Measurements from ENCODE around the gene TIPARP. TPM values are rescaled to one million over a fixed set of nuclear protein-coding genes. Genes with fewer than 3 reads are reported as not detected.

The TIPARP gene
- total and polyA plus RNA-seq, 2 of the 13 experiments (the other 11 are each of a cell fraction or from before 2014, with no cell fraction given), result 7.3 to 19.7 TPM

GRCh38 chr3:156743859-156744258 lies 69.5 kb downstream of the TIPARP start:
- Histone ChIP-seq H2AFZ (ENCODE audit: low read length) (no peak overlapping the region), H3K36me3 (replicated peaks in 1 of 2; ENCODE audit: control insufficient read depth in 1 of 2, insufficient read depth in 2 of 2, low read length in 2 of 2) (no peaks in the 10 kb centered on the region), H3K9ac (ENCODE audit: insufficient read depth, low read depth, low read length) (no peak overlapping the region), H3K9me3 (ENCODE audit: low read length) (peaks cover 12% of the 10 kb centered on the region; the same call in 1 of the 2 replicates), H3K4me1 (ENCODE audit: insufficient read depth, low read length) (peaks cover 19% of the 10 kb centered on the region), H3K4me2 (ENCODE audit: low read depth, low read length) (no peak overlapping the region), H3K4me3 (replicated peaks in 1 of 3; ENCODE audit: insufficient read depth in 1 of 3, low read depth in 2 of 3, low read length in 3 of 3) (no peak overlapping the region), H3K27me3 (ENCODE audit: control insufficient read depth in 1 of 2, insufficient read depth in 2 of 2, low read length in 2 of 2) (no peaks in the 10 kb centered on the region), H4K20me1 (ENCODE audit: insufficient read depth, low read length) (no peaks in the 10 kb centered on the region), H3K79me2 (ENCODE audit: insufficient read depth, low read length) (no peaks in the 10 kb centered on the region), H3K27ac (ENCODE audit: extremely low read length, insufficient read depth, low read length) (no peak overlapping the region)
- no peak for FAIRE-seq
- CTCF ChIA-PET (ENCODE audit: low intra/inter-chr PET ratio, low total read pairs), result no interaction called here
- no TSS peak for BruUV-seq (replicated peaks)
- POLR2A ChIA-PET, result no interaction called here
- in situ Hi-C loops (cut with HindIII; ENCODE audit: extremely low pct_ligation_motif_present, low pct_unique_long_range_greater_than_20kb) (no loop called here), intact Hi-C loops (cut with micrococcal nuclease; ENCODE audit: unreplicated experiment) (no loop called here)
- TF ChIP-seq ZNF839 (CRISPR knock-in tag; IDR thresholded peaks at IDR 0.05; ENCODE audit: borderline replicate concordance) (no peak), SKI (IDR thresholded peaks at IDR 0.05; ENCODE audit: partially characterized antibody) (no peak), SPEN (CRISPR knock-in tag; IDR thresholded peaks at IDR 0.05; ENCODE audit: low read depth) (no peak), TAF1 (CRISPR knock-in tag; IDR thresholded peaks at IDR 0.05) (no peak), ZNF180 (CRISPR knock-in tag; IDR thresholded peaks at IDR 0.05; ENCODE audit: borderline replicate concordance, low read depth) (no peak), ZNF660 (CRISPR knock-in tag; IDR thresholded peaks at IDR 0.05; ENCODE audit: borderline replicate concordance, low read depth) (no peak), ELF4 (CRISPR knock-in tag; IDR thresholded peaks at IDR 0.05; ENCODE audit: borderline replicate concordance) (no peak), MYC (CRISPR knock-in tag; IDR thresholded peaks at IDR 0.05; ENCODE audit: borderline replicate concordance) (no peak), RAD51 (IDR thresholded peaks at IDR 0.05; ENCODE audit: borderline replicate concordance) (no peak), KLF13 (CRISPR knock-in tag; IDR thresholded peaks at IDR 0.05) (no peak), POLR2AphosphoS5 (IDR thresholded peaks at IDR 0.05; ENCODE audit: low read depth, low read length) (no peak), ZNF710 (CRISPR knock-in tag; IDR thresholded peaks at IDR 0.05; ENCODE audit: borderline replicate concordance) (no peak), KAT2B (IDR thresholded peaks at IDR 0.05; ENCODE audit: borderline replicate concordance, low read depth, low read length) (no peak)
- TF ChIP-seq, protein P1, sequence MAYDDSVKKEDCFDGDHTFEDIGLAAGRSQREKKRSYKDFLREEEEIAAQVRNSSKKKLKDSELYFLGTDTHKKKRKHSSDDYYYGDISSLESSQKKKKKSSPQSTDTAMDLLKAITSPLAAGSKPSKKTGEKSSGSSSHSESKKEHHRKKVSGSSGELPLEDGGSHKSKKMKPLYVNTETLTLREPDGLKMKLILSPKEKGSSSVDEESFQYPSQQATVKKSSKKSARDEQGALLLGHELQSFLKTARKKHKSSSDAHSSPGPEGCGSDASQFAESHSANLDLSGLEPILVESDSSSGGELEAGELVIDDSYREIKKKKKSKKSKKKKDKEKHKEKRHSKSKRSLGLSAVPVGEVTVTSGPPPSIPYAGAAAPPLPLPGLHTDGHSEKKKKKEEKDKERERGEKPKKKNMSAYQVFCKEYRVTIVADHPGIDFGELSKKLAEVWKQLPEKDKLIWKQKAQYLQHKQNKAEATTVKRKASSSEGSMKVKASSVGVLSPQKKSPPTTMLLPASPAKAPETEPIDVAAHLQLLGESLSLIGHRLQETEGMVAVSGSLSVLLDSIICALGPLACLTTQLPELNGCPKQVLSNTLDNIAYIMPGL (CRISPR knock-in tag; IDR thresholded peaks at IDR 0.05; ENCODE audit: borderline replicate concordance in 1 of 2, low read depth in 1 of 2), result no peak
- TF ChIP-seq, protein P2, sequence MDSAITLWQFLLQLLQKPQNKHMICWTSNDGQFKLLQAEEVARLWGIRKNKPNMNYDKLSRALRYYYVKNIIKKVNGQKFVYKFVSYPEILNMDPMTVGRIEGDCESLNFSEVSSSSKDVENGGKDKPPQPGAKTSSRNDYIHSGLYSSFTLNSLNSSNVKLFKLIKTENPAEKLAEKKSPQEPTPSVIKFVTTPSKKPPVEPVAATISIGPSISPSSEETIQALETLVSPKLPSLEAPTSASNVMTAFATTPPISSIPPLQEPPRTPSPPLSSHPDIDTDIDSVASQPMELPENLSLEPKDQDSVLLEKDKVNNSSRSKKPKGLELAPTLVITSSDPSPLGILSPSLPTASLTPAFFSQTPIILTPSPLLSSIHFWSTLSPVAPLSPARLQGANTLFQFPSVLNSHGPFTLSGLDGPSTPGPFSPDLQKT (CRISPR knock-in tag; IDR thresholded peaks at IDR 0.05; ENCODE audit: borderline replicate concordance), result no peak
- 54% methylated on average over 5 of the region's 5 CpGs for WGBS (ENCODE audit: low lambda C conversion rate)
- no peak for DNase-seq (ENCODE audit: low spot score)
- ATAC-seq, result no peak
